AG09309 (cell line): ENCODE measurements around the gene CTCF.
"Not testable (repeated sequence)": the region's sequence is repeated elsewhere in the genome, so short reads cannot be mapped to it uniquely, and the experiment has no call there.

ENCODE experiments used
- DNase-seq: peaks from one replicate; pipeline ENCODE4 v3.0.0-alpha.2; 2010; ENCODE audit warnings: low read depth
- H3K4me3 ChIP-seq: 2 replicates; pipeline ENCODE4 v1.5.1; 2011; ENCODE audit warnings: mild to moderate bottlenecking, low read depth, low read length, moderate library complexity; ENCODE audit not compliant: control insufficient read depth
- CTCF ChIP-seq: IDR thresholded peaks from 2 replicates; pipeline ENCODE4 v1.5.1; 2011; ENCODE audit warnings: mild to moderate bottlenecking, low read depth, low read length, inconsistent platforms; ENCODE audit not compliant: insufficient read depth, control insufficient read depth; ENCODE audit errors: missing control alignments

The CTCF gene

GRCh38 chr16:67562526-67562917 lies at the start of gene CTCF:
CTCF (plus strand) TSS chr16:67562526; CDS start chr16:67610833, 48,307 bp downstream.
- peak; percentile 46 for TF ChIP-seq CTCF
- no peak for DNase-seq
- peak within 1 kb of the TSS; percentile 56 for H3K4me3 ChIP-seq

- H3K4me3 ChIP-seq, DNase-seq: not testable (repeated sequence)
Observed at GRCh38 chr16:67513892-67514291, 48.4 kb upstream of the CTCF start.

- TF ChIP-seq CTCF = peak; percentile 69
- H3K4me3 ChIP-seq = no peak overlapping the region
- peak; percentile 65 for DNase-seq
Observed at GRCh38 chr16:67514382-67514828, 47.9 kb upstream of the CTCF start.

- peak; percentile 21 for DNase-seq
- no peak for TF ChIP-seq CTCF
- H3K4me3 ChIP-seq = no peak overlapping the region
Observed at GRCh38 chr16:67516296-67517154, 45.8 kb upstream of the CTCF start.

GRCh38 chr16:67517155-67517445 lies 45.2 kb upstream of the CTCF start:
- H3K4me3 ChIP-seq = no peak overlapping the region
- no peak for TF ChIP-seq CTCF
- DNase-seq = no peak

- DNase-seq = no peak
- no peak overlapping the region for H3K4me3 ChIP-seq
- no peak for TF ChIP-seq CTCF
Observed at GRCh38 chr16:67517661-67518423, 44.5 kb upstream of the CTCF start.

- H3K4me3 ChIP-seq = no peak overlapping the region
- DNase-seq = no peak
- TF ChIP-seq CTCF = no peak
Observed at GRCh38 chr16:67518676-67519075, 43.6 kb upstream of the CTCF start.
